GM19455 (cell line): ENCODE results near the gene CDCP2.

Experiments
- ATAC-seq: cut with Tn5 transposase; IDR thresholded peaks from one replicate; pipeline ENCODE4 v1.9.1; 2021; ENCODE audit not compliant: unreplicated experiment

CDCP2 gene

DNA sequence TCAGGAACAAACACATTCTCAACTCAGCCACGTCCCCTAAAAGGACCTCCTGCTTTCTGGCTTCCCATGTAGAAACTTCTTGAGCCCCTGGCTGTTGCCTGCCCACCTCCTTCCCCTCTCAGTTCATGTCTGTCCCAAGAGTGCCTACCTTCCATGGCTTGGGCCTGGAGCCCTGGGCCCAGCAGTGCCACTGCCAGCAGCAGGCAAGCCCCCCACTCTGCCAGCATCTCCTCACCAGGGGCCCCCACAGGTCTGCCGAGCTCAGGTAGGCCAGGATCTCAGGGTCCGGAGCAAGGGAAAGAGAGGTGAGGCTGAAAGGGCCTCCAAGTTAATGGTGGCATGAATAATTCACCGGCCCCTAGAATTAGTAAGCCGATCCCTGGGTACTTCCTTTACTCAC, at the start of gene CDCP2:
Gene CDCP2 (minus strand): TSS at position 305 of the 400 bp plus-strand sequence. CDS start 78 bp downstream, at position 227.
- ATAC-seq, result no peak

DNA sequence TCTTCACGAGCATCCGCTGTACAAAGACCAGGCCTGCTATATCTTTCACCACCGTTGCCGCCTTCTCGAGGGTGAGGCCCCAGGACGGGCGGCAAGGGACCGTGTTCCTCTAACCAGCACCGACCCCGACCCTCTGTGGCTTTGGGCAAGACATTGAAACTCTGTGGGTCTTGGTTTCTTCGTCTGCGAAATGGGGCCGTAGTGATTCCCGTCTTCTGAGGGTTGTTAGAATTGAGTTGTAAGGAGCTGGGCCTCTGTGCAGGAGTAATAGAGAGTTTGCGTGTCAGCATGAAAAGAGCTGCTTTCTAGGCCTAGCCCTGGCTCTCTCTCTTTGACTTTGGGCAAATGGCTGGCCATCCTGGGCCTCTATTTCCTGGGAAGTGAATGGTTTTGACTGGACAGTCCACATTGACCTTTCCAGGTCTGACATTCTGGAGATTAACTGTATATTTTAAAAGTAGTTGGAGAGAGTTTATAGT, 47.8 kb upstream of the CDCP2 start:
- peak; percentile 16 for ATAC-seq

DNA sequence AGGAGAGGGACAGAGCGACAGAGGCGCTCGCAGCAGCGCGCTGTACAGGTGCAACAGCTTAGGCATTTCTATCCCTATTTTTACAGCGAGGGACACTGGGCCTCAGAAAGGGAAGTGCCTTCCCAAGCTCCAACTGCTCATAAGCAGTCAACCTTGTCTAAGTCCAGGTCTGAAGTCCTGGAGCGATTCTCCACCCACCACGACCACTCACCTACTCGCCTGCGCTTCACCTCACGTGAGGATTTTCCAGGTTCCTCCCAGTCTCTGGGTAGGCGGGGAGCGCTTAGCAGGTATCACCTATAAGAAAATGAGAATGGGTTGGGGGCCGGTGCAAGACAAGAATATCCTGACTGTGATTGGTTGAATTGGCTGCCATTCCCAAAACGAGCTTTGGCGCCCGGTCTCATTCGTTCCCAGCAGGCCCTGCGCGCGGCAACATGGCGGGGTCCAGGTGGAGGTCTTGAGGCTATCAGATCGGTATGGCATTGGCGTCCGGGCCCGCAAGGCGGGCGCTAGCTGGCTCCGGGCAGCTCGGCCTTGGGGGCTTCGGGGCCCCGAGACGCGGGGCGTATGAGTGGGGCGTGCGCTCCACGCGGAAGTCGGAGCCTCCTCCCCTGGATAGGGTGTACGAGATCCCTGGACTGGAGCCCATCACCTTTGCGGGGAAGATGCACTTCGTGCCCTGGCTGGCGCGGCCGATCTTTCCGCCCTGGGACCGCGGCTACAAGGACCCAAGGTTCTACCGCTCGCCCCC, 47.1 kb upstream of the CDCP2 start, which contains the start of the genes CYB5RL and MRPL37:
Gene CYB5RL (minus strand): TSS at position 266 of the 754 bp plus-strand sequence. CDS start 4,414 bp downstream, outside the sequence.
Gene MRPL37 (plus strand): TSS at position 403 of the 754 bp plus-strand sequence. CDS start 77 bp downstream, at position 480.
- ATAC-seq, result peak; percentile 98

DNA sequence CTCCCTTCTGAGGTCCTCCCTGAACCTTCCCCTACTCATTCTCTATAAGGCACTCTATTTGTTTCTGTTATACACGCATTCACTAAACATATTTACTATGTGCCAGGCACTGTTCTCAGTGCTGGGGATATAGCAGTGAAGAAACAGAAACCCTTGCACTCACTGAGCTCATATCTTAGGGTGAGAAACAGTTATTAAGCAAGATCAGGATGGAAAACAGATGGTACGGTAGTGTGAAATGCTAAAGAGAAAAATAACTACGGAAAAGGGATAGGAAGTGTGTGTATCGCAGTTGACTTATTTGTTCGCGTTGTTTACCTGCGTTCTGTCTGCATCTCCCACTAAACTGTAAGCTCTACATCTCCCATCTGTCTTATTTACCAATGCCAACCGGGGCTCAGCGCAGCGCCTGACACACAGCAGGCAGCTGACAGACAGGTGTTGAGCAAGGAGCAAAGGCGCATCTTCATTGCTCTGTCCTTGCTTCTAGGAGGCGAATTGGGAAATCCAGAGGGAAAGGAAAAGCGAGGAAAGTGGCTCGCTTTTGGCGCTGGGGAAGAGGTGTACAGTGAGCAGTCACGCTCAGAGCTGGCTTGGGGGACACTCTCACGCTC, 46.5 kb upstream of the CDCP2 start:
- ATAC-seq, result peak; percentile 13

DNA sequence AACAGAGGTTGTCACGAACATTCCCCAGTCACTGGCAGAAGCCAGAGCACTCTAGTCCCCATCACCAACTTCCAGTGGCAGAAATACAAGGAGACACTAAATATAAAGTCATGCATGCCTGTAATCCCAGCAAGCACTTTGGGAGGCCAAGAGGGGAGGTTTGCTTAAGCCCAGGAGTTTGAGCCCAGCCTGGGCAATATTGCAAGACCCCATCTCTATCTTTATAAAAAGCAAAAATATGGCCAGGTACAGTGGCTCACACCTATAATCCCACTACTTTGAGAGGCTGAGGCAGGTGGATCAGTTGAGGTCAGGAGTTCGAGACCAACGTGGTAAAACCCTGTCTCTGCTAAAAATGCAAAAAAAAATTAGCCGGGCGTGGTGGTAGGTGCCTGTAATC, 40.7 kb upstream of the CDCP2 start:
- no peak for ATAC-seq

DNA sequence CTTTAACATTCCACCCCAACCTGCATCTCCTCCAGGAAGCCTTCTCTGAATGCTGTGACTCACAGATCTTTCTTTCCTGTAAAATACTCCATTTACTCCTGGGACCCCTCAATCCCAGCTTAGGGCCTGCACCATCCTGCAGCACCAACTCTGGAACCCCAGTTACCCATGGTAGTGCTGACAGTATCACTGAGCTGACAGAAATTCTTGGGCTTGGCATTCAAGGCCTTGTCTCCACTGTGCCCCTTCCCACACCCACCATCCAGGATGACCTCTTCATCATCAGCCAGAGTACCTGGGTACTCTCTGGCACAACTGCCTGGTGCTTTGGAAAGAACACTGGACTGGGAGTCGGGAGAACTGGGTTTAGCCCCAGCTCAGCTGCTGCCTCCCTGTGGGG, 38.7 kb upstream of the CDCP2 start:
- no peak for ATAC-seq

DNA sequence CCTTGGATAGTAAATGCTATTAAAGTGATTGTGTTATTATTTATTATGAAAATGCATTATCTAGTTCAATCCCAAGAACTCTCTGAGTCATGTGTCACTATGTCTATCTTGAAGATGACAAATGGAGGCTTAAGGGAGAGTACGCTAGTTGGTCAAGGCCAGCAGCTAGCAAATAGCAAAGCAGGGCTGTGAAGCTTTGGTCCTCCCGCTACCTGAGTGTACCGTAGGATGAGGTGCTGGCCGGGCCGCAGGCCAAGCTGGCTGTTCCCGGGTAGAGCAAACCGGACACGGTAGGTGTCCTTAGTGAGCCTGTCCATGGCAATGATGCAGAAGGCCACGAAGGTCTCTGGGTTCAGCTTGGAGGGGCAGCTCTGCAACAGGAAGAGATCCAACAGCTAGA, 37.7 kb upstream of the CDCP2 start:
- no peak for ATAC-seq

DNA sequence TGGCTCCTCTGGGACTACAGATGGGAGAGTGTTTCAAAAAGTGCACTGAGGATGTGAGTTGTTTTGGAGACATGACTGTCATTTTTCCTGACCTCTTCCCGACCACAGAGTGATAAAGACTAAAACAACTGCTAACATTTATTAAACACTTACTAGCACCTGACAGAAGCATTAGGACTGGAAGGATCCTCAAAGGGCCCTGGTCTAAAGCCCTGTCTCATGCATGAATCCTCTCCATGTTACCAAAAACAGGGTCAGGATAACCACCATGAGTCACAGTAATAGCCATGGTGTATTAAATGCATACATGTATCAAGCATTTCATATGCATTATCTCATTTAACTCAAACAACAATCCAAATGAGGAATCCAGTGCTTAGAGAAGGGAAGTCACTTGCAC, 35.5 kb upstream of the CDCP2 start:
- no peak for ATAC-seq

DNA sequence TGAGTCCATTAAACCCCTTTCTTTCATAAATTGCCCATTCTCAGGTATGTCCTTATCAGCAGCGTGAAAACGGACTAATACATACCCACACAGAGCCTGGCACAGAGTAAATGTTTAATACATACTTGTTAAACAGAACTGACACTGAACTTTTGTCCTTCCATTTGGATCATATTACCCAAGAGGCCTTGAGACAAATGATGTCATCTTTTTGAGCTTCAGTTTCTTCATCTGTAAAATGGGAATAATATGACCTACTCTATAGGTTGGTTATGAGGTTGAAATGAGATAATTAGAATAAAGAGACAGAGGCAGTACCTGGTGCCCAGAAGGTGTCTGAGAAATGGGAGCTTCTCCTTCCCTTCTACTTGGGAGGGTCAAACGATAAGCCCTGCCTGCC, 33.3 kb upstream of the CDCP2 start:
- ATAC-seq, result no peak

DNA sequence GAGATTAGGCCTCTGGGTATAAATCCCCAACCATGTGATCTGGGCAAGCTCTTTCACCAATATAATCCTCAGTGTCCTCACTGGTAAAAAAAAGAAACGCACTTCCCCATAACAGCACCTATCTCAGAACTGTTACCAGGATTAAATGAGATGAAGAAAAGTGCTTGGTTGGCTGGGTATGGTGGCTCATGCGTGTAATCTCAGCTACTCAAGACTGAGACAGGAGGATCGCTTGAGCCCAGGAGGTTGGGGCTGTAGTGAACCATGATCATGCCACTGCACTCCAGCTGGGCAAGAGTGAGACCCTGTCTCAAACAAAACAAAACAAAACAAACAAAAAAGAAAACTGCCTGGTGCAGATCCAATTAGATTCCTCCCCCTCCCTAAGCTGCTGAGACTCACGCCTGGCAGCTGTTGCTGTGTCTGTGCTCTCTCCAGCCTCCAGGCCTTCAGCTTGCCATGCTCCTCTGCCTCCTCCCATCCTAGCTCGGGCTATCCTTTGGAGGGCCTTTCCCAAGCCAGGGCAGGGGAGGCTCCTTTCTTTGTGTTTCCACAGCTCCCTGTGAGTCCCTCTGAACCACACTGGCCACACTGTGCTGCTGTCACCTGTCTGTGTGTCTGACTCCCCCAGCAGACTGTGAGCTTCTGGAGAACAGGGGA, 28.0 kb upstream of the CDCP2 start:
- ATAC-seq, result no peak

DNA sequence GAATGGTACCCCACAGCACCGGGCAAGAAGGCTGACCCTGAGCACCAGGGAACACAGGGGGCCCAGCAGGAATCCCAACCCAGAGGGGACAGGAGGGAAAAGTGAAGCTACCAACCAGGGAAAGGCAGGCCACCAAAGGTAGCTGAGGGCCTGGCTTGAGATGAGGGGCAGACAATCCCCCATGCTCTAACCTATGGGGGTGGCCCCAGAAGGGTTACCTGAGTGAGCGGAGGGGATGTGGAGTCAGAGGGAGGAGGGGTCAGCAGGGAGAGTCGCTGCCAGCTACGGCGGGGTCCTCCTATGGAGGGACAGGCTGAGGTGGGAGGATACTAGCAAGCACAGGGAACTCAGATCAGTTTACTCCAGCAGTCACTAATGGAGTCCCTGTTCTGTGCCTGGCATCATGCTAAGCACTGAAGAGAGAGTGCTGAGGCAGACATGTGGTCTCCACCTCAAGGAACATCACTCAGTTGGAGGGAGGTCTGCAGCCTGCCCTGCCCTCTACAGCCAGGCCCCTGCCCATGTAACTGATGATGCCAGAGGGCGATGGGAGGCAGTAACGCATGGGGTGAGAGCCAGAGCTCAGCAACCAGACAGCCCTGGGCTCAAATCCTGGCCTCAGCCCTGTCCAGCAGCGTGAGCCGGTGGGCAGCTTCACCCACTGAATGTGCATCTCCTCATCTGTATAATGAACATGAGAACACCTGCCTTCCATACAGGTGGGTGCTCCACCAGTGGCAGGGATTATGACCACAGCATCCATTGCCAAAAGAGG, 25.7 kb upstream of the CDCP2 start:
- no peak for ATAC-seq

DNA sequence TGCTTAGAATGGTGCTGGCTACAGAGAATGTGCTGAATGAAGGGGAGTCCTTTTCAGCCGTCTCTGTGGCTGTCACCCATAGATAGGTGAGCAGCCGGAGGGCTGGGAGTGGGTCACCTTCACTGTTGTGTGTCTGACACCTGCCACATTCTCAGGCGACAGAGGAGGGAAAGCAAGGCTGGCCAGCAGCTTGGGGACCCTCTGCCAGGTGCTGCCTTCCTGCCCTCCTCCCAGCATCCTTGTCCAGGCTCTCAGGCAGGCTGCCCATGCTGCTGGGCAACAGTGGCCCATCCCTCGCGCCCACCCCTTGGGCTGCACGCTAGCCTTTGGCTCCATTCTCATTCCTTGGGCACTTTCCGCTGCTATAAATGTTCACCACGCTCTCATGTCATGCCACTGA, 24.9 kb upstream of the CDCP2 start:
- no peak for ATAC-seq

DNA sequence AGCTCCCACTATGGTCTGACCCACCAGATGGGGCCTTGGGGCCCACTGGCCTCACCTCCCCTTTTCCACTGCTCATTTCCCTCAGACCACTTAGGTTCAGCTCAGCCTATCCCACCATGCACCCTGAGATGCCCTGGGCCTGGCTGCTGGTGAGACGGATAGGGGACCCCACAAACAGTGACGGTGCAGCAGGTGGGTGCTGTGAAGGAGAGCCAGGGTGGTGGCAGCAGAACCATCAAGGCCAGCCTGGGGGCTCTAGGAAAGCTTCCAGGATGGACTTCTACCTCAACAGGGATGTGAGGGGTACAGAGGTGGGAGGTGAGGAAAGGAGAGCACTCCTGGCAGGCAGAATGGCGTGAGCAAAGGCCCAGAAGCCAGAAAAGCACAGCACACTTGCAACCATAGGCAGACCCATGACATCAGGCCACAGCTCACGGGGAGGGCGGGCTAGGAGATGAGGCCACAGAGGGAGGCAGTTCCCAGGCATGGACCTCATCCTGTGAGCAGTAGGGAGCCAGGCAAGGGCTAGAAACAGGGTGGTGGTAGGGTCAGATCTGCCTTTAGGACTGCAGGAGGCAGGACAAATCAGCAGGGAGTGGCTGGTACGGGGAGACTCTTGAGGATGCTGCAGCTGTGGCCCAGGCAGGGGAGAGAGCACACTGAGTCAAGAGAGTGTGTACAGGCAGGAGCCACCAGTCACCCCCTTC, 24.0 kb upstream of the CDCP2 start:
- ATAC-seq, result no peak

DNA sequence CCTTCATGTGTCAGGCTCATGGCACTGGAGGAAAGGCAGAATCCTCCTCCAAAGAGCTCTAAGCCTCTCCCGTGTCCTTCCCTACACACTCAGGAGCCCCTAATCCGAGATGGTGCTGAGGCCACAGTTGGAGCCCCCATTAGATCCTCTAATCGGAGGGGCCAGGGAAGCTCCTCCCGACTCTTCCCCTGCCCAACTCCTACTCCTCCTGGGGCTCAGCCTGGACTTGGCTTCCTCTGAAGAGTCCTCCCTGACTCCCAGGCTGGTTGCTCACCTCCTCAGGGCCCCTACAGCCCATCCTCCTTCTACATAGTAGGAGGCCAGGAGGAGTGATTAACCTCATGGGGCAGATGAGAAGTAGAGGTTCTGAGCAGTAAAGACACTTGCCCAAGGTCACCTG, 21.3 kb upstream of the CDCP2 start:
- ATAC-seq, result no peak

DNA sequence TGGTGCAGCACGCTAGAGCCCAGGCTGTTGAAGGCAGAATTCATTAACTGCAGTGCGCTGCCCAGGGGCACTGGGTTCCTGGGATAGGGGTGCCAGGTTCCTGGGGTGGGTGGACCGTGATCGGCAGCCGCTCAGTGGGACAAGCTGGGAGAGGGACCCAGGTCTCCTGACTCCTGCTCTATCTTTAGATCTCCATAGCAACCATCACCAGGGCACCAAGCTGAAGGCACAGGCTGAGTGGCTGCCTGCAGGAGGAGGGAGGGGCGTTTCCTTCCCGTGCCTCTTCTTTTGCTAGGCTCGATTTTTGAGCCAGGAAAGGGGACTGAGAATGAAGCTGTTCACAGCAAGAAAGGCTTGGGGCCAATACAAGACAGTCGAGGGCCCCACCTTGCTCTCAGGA, 20.9 kb upstream of the CDCP2 start:
- no peak for ATAC-seq

DNA sequence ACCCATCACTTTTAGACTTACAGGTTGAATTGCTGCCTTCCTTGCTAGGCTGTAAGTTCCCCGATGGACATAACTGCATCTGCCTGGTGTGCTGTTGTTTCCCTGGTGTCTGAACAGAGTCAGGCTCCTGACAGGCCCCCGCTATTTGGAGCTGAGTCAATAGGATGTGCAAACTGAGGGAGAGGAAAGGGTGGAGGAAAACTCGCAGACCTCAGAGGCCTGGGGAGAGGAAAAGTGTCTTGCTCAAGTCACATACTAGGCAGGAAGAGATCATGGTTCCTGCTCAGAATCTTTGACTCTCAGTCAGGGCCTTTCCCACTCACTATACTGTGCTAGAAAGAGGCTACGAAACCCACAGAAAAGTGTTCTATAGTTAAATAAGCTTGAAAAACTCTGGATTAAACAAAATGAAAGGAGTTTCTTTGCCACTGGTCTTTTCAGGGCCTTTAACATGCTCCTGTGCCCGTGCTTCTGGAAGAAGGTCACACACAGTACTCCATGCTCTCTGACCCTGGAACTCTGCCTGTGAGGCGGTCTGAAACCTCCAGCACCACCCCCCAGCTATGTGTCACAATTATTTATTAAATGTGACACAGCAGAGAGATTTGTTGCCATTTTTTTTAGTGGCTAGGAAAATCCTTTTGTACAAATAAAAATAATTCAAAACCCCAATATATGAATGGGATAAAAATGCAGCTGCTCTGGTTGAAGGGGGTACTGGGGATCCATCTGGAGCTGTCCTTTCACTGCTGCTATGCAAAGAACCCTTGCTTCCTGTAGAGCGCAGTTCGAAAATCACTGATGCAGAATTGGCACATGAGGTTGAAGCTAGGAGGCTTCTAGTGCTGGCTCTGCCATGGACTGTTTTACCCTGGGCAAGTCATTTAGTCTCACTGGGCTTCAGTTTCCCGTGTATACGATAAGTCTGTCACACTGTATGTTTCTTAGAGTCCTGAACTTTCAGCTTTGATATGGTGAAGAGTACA, 20.1 kb upstream of the CDCP2 start:
- ATAC-seq, result no peak

DNA sequence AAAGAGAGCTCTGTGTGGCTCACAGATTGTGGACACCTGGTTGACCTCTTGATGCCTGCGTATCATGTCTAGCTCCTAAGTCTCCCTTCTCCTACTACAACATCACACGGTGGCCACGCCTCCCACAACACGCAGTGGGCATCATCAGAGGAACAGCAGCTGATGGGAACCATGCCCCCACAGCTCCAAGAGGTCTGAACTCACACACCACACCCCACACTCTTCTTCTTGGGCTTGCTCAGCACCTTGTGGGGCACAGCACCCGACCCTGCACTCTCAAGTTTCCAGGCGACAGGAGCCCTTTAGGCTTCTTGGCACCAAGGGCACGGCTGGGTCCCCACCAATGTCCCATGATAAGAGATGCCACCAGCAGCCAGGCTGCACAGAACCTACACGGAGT, 18.8 kb upstream of the CDCP2 start:
- ATAC-seq, result no peak

DNA sequence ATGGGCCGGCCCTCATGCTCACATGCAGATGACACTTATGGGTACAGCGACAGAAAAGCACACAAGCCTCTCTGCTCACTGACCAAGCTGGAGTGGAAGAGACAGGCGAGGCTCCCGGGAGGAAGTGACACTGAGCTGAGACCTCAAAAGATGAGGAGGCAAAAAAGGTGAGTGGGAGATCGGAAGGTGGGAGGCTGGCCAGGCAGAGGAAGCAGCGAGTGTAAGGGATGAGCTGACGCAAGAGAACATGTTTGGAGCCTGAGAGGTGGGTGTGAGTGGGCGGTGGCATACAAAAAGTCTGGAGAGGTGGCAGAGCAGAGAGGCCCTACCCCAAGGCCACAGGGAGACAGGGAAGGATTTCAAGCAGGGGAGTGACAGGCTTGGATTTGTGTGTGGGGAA, 18.2 kb upstream of the CDCP2 start:
- no peak for ATAC-seq

DNA sequence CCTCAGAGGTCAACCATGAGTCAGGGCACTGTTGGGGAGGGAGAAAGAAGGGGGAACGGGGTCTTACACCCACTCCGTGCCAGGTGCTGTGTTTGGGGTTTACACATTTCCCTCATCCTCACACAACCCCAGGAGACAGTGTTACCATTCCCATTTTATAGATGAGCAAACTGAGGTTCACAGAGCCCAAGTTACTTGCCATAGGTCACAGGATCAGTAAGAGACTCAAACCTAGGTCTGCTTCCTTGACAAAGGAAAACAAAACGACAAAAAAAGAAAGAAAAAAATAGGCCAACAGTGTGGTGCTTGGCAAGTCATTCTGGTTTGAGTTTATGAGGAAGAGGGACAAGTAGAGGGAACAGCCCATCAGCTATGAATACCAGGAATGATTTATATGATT, 16.3 kb upstream of the CDCP2 start:
- no peak for ATAC-seq
